Measurements from ENCODE around the gene XIRP1.
A peak's percentile ranks its signal among the peaks of the same experiment; 100 is the strongest.

The XIRP1 gene

GRCh38 chr3:39143051-39143885 lies 49.1 kb downstream of the XIRP1 start:
- DNase-seq: no peak

- no peak for DNase-seq
Measured at GRCh38 chr3:39142067-39142466, 50.3 kb downstream of the XIRP1 start.

GRCh38 chr3:39141171-39141995 lies 51.0 kb downstream of the XIRP1 start:
- peak; percentile 48 for DNase-seq

DNA sequence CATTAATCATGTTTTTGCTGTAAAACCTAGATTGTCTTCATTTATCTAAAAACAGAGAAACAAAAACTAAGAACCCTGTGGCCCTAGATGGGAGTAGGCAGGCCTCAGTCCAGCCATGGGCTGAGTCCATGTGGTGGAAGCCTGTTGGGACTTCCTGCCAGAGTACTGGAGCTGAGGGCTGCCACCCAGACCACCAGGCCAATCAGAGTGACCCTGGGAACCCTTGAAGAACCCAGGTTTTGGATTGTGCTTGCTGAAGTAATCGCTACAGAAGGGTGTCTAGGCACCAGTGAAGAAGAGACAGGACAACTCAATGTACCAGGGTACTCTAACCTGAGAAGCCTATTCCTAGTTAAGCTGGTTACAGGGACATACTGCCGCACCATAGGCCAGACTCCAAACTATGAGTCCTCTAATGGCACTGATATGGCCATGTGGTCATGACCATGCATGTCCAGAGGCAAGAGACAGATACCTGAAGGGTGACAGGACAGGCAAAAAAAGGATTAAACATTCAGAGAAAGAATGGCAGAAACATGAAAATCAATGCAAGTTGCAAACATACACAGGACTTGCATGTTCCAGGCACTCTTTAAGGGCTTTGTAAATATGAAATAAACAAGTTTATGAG lies 51.9 kb downstream of the XIRP1 start:
- DNase-seq: no peak

GRCh38 chr3:39139442-39139841 lies 53.0 kb downstream of the XIRP1 start:
- no peak for DNase-seq

- no peak for DNase-seq
Measured at GRCh38 chr3:39138804-39139415, 53.5 kb downstream of the XIRP1 start.

DNA sequence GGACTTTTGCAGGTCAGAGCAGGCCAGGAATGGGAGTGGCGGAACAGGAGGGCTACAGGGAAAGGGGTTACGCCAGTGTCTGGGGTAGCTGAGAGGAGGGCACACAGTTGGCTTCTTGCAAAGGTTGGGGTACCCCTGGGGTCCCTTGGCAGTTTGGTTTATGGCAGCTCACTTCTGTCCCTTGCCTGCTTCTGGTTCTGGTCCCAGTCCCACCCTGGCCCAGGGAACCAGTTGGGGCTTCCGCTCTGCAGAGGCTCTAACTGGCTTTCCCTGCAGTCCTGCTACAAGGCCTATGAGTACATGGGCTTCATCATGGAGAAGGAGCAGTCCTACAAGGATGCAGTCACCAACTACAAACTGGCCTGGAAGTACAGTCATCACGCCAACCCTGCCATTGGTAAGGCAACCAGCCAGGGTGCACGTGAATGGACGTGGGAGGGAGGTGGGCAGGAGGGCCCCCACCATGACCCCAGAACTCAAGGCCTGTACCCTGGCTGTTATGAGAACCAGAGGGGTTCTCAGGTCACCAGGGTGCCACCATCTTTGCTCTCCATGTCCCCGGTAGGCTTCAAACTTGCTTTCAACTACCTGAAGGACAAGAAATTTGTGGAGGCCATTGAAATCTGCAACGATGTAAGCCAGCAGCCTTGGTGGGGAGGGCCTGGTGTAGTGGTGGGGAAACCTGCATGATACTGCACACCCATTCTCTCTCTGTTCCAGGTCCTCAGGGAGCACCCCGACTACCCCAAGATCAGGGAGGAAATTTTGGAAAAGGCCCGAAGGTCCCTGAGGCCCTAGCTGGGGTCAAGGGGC lies 54.2 kb downstream of the XIRP1 start:
- DNase-seq: no peak

- DNase-seq: no peak
Measured at GRCh38 chr3:39137435-39137936, 54.9 kb downstream of the XIRP1 start.

DNA sequence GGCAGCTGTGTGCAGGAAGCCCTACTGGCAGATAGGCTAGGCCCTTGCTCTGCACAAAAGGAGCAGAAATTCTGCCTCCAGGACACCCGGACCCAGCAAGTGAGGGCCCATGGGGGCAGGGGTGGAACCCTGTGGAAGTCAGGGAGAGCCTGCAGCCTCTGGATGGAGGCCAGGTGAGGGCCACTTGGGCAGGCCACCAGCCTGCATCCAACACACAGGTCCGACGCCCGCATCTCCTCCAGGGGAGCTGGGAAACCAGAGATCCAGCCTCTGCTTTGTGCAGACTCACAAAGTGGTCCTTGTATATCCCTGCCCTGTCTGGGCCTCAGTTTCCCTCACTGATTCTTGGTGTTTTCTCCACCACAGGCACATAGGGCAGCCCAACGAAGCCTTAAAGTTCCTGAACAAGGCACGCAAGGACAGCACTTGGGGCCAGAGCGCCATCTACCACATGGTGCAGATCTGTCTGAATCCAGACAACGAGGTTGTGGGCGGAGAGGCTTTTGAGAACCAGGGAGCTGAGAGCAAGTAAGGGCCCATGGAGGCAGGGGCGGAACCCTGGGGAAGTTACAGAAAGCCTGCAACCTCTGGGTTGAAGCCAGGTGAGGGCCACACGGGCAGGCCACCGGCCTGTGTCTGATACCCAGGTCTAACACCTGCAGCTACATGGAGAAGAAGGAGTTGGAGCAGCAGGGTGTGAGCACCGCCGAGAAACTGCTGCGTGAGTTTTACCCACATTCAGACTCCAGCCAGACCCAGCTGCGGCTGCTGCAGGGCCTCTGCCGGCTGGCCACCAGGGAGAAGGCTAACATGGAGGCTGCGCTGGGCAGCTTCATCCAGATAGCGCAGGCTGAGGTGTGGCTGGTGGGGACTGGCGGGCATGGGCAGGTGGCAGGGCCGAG lies 55.6 kb downstream of the XIRP1 start:
- DNase-seq: no peak

DNA sequence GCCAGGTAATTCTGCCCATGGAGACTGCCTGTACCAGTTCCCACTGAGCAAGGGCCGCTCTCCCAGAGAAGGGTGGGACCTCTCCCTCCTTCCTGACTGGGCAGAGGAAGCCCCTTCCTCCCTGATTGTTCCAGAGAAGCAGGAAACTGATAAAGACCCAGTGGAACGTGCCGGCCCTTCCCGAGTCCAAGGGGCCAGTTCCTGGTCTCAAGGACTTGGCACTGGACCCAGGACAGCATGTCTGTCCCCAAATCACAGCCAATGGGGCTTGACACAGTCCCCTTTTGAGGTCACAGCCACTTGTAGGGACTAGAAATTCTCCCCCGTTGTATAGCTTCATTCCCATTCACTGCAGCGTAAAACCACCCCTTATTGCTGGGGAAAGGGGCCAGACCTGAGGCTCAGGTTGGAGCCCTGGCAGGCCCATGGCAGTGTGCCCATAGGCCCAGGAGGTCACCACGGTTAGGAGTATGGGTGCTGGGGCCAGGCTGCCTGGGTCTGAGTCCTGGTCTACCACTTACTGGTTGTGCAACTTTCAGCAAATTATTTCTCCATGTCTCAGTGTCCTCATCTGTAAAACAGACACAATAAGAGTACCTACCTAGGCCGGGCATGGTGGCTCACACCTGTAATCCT lies 57.1 kb downstream of the XIRP1 start:
- no peak for DNase-seq

DNA sequence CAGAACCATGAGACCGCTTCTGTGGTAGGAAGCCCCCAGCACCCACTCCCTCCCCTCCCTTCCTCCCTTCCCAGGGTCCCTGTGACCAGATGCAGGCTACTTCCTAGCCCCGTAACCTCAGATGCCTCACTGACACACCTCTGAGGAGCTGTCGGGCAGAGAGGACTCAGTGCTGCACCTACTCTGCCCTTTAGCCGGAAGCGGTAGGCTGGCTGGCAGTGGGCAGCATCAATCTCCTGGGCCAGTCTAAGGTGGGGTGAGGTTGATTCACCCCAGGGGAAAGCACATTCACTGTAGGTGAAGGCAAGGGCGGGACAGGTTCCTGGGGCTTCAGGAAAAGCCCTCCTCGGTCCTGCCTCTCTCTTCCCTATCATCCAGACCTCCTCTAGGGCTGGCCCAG lies 58.1 kb downstream of the XIRP1 start:
- DNase-seq: no peak

DNA sequence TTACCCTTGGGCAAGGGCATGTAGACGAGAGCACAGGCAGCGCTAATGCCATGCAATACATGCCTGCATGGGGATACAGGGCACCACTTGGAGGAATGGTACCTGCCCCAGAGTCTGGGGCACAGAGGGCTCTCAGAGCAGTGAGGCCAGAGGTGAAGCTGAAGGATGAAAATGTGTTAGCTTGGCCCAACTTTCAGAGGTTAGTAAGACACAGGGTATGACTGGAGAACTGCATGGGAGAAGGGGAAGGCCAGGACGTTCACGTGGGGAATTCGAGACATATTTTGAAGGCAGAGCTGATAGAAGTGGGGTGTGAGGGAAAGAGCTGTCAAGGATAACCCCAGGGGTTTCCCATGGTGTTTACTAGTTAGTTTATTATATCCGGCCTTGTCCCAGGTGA lies 58.6 kb downstream of the XIRP1 start:
- no peak for DNase-seq

Data from hematopoietic multipotent progenitor cell treated with erythropoietin and hydrocortisone succinate and interleukin-3 and kit ligand, for 6 days (in vitro differentiated cells).